Epithelial cell of alveolus of lung (primary cell): ENCODE data around the gene GRIK2. TPM values are rescaled to one million over a fixed set of nuclear protein-coding genes. Genes with fewer than 3 reads are reported as not detected.

Experiments
- total RNA-seq: library from RNA; depleted of rRNA; stranded (reverse); fragments of >200 nt; gene quantifications from 2 replicates; pipeline ENCODE4 v1.2.1, GENCODE V29; 2015

The GRIK2 gene
- total RNA-seq = 0.65 and 2.6 TPM in 2 replicates

DNA sequence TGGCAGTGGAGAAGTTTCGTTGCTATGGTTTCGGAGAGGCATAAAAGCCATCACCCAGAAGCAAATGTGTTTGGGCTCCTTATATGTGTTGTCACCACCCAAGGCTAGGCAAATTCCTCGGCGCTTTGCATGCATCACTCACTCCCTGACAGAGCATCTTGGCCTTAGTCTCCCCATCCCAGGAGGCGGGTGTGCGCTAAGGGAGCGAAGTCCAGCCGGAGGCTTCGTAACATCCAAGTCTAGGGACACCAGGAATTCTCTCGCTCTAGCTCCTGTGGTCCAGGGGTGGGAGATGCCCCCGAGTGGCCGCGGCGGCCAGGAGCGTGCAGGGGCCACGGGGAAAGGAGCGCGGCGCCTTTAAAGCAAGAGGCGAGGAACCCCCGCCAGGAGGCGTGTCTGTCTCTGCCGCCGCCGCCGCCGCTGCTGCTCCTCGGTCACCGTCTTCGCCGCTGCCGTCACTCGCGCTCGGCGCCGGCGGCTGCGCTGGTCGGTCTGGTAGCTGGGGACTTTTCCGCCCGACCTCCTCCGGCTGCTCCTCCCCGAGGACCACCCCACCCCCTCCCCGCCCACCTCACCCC is at the start of gene GRIK2:
Gene GRIK2 (plus strand): TSS at position 458 of the 578 bp plus-strand sequence.

